DND-41 (cell line): Measurements from ENCODE around the gene ABL2.

Source experiments
- ATAC-seq: fragments of 200-7000 bp; cut with Tn5 transposase; 3 replicates; pipeline ENCODE4 v1.9.1; 2021; ENCODE audit warnings: low read depth; ENCODE audit not compliant: insufficient read depth
- DNase-seq: peaks from one replicate; pipeline ENCODE4 v3.0.0-alpha.2; 2020
- H2AFZ ChIP-seq: 2 replicates; pipeline ENCODE4 v1.6.0; 2012; ENCODE audit warnings: low read depth, low read length
- H3K27ac ChIP-seq: 2 replicates; pipeline ENCODE4 v1.5.1; 2012; ENCODE audit warnings: low read length, inconsistent platforms
- H3K27me3 ChIP-seq: fragments of 200-600 bp; sonication (generic); 2 replicates; pipeline ENCODE4 v1.6.0; 2012; ENCODE audit warnings: low read length, mild to moderate bottlenecking, inconsistent platforms; ENCODE audit not compliant: insufficient read depth, poor library complexity
- H3K36me3 ChIP-seq: 2 replicates; pipeline ENCODE4 v1.5.1; 2012; ENCODE audit warnings: low read length, inconsistent platforms; ENCODE audit not compliant: insufficient read depth
- H3K4me1 ChIP-seq: 2 replicates; pipeline ENCODE4 v1.5.1; 2012; ENCODE audit warnings: mild to moderate bottlenecking, low read length; ENCODE audit not compliant: insufficient read depth
- H3K4me2 ChIP-seq: 2 replicates; pipeline ENCODE4 v1.6.0; 2012; ENCODE audit warnings: mild to moderate bottlenecking, moderate library complexity, low read length, inconsistent platforms; ENCODE audit not compliant: insufficient read depth
- H3K4me3 ChIP-seq, 2 experiments: fragments of 200-600 bp in 1 of 2; shearing (Covaris generic) in 1 of 2; 2 replicates each; pipeline ENCODE4 v1.5.1; 2012 to 2016; ENCODE audit warnings: inconsistent platforms in 2 of 2, low read length in 2 of 2, mild to moderate bottlenecking in 2 of 2, low read depth in 1 of 2, moderate library complexity in 1 of 2
- H3K79me2 ChIP-seq: 2 replicates; pipeline ENCODE4 v1.6.0; 2012; ENCODE audit warnings: low read length, inconsistent platforms; ENCODE audit not compliant: insufficient read depth
- H3K9ac ChIP-seq: 2 replicates; pipeline ENCODE4 v1.6.0; 2012; ENCODE audit warnings: low read depth, mild to moderate bottlenecking, inconsistent platforms, low read length, moderate library complexity
- H3K9me3 ChIP-seq: 2 replicates; pipeline ENCODE4 v1.5.1; 2012; ENCODE audit warnings: low read length, moderate library complexity, mild to moderate bottlenecking, inconsistent platforms; ENCODE audit not compliant: insufficient read depth, severe bottlenecking
- H4K20me1 ChIP-seq: 2 replicates; pipeline ENCODE4 v1.6.0; 2012; ENCODE audit warnings: low read length; ENCODE audit not compliant: insufficient read depth
- EZH2 ChIP-seq: IDR thresholded peaks from 3 replicates; pipeline ENCODE4 v1.6.1; 2012; ENCODE audit warnings: borderline replicate concordance, low read depth, mild to moderate bottlenecking, moderate library complexity, low read length, inconsistent platforms; ENCODE audit not compliant: severe bottlenecking
- TF ChIP-seq, protein P1 (sequence below): IDR thresholded peaks from 2 replicates; pipeline ENCODE4 v1.5.1; 2012; ENCODE audit warnings: borderline replicate concordance, low read length, moderate library complexity, mild to moderate bottlenecking; ENCODE audit not compliant: poor library complexity, severe bottlenecking; ENCODE audit errors: extremely low read depth

The ABL2 gene

DNA sequence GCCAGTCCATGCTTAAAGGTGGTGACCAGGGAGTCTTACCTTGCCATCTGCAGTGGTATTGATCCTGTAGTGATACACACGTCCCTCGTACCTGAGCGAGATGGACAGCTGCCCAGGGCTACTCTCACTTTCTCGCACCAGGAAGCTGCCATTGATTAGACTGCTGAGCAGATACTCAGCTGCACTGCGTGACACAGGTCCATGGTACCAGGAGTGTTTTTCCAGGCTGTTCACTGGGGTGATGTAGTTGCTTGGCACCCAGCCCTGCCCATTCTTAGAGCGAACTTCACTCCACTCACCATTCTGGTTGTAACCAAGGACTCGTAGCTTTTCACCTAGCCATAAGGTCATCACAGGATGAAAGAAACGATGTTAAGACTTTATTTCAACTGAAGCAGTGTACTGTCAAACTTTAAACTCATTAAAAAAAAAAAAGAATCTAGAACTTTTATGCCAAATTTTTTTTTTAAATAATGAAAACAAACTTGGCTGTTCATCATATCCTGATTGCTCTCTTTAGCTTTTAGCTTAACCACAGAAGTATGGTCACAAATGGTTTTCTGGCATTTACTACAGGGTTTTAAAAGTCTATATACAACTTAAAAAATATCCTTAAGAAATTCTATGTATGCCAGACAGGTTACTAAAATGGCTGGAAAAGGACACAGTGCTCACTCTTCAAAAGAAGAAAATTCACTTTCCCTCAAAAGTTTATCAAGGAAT is 103.0 kb downstream of the ABL2 start:
- Histone ChIP-seq H3K4me1 (peaks cover 16% of the 10 kb centered on the region), H3K79me2 (no peaks in the 10 kb centered on the region), H4K20me1 (no peaks in the 10 kb centered on the region), H3K27ac (no peak overlapping the region; the same call in 1 of the 2 replicates), H3K4me3 (peak overlapping the region in 1 of 2 experiments; percentile 1; a peak in 1 of 4 replicates), H2AFZ (no peak overlapping the region), H3K36me3 (peaks cover 14% of the 10 kb centered on the region), H3K27me3 (no peaks in the 10 kb centered on the region), H3K9ac (no peak overlapping the region), H3K9me3 (no peaks in the 10 kb centered on the region), H3K4me2 (no peak overlapping the region)
- ATAC-seq (no peak), DNase-seq (no peak)
- TF ChIP-seq, protein P1, sequence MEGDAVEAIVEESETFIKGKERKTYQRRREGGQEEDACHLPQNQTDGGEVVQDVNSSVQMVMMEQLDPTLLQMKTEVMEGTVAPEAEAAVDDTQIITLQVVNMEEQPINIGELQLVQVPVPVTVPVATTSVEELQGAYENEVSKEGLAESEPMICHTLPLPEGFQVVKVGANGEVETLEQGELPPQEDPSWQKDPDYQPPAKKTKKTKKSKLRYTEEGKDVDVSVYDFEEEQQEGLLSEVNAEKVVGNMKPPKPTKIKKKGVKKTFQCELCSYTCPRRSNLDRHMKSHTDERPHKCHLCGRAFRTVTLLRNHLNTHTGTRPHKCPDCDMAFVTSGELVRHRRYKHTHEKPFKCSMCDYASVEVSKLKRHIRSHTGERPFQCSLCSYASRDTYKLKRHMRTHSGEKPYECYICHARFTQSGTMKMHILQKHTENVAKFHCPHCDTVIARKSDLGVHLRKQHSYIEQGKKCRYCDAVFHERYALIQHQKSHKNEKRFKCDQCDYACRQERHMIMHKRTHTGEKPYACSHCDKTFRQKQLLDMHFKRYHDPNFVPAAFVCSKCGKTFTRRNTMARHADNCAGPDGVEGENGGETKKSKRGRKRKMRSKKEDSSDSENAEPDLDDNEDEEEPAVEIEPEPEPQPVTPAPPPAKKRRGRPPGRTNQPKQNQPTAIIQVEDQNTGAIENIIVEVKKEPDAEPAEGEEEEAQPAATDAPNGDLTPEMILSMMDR: no peak
- TF ChIP-seq EZH2: no peak

DNA sequence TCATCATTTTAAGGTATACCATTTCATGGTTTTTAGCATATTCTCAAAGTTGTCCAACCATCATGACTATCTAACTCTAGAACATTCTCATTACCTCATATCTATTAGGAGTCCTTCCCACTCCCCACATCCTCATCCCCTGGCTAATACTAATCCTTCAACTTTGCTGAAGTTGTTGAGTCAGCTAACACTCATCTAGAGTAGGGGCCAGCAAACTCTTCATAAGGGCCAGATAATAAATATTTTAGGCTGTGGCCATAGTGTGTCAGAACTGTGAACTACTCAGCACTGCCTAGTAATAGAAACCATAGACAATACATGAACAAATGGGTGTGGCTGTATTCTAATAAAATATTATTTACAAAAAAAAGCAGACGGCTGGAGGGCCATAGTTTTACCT is 104.6 kb downstream of the ABL2 start:
- H3K9me3 ChIP-seq: no peaks in the 10 kb centered on the region
- no peak for DNase-seq
- no peak overlapping the region for H3K9ac ChIP-seq
- H3K79me2 ChIP-seq: no peaks in the 10 kb centered on the region
- no peak overlapping the region for H2AFZ ChIP-seq
- H3K4me3 ChIP-seq: no peak overlapping the region
- TF ChIP-seq, protein P1: no peak
- TF ChIP-seq EZH2: no peak
- no peak overlapping the region for H3K4me2 ChIP-seq
- no peaks in the 10 kb centered on the region for H4K20me1 ChIP-seq
- H3K4me1 ChIP-seq: peaks cover 10% of the 10 kb centered on the region
- ATAC-seq: no peak
- H3K36me3 ChIP-seq: peaks cover 12% of the 10 kb centered on the region
- H3K27me3 ChIP-seq: no peaks in the 10 kb centered on the region
- H3K27ac ChIP-seq: no peak overlapping the region

GRCh38 chr1:179121159-179121938 is 108.1 kb downstream of the ABL2 start:
- peaks cover 30% of the 10 kb centered on the region for H3K36me3 ChIP-seq
- DNase-seq: peak; percentile 15

More at GRCh38 chr1:179121159-179121938, 108.1 kb downstream of the ABL2 start:
- Histone ChIP-seq H2AFZ (no peak overlapping the region), H3K4me1 (no peaks in the 10 kb centered on the region), H3K9me3 (no peaks in the 10 kb centered on the region), H3K9ac (no peak overlapping the region), H3K27me3 (no peaks in the 10 kb centered on the region), H4K20me1 (no peaks in the 10 kb centered on the region), H3K4me2 (no peak overlapping the region), H3K27ac (no peak overlapping the region), H3K4me3 (no peak overlapping the region), H3K79me2 (no peaks in the 10 kb centered on the region)
- TF ChIP-seq EZH2: no peak
- TF ChIP-seq, protein P1: peak; percentile 51
- no peak for ATAC-seq
